Measurements from ENCODE around the gene GPR34. TPM values are rescaled to one million over a fixed set of nuclear protein-coding genes. Genes with fewer than 3 reads are reported as not detected.

GPR34 gene
- total and polyA plus RNA-seq, 2 of the 4 experiments (the other 2 are of a cell fraction): not detected

DNA sequence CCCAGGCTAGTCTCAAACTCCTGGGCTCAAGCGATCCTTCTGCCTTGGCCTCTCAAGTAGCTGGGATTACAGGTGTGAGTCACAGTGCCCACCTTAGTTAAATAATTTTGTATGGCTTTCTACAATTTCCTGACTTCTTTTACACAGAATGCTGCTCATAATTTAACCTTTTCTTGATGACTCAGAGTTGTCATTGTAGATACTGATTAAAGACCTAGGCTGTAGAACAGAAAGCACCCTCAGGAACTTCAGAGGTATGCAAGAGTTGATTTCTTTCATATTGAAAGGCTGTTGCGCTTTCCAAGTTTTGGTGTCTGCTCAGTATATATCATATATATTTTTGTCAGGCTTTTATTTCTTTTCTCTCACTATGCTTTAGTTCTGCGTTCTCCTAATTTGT is 21.1 kb upstream of the GPR34 start:
- H3K4me3 ChIP-seq (ENCODE audit: insufficient read depth, low read depth, low read length): no peak overlapping the region
- no peaks in the 10 kb centered on the region for H3K27me3 ChIP-seq (ENCODE audit: control insufficient read depth, insufficient read depth, low read length)
- peaks cover 2% of the 10 kb centered on the region; the same call in 1 of the 2 replicates for H3K9me1 ChIP-seq (ENCODE audit: insufficient read depth, low read length)
- no peak overlapping the region for H2AK9ac ChIP-seq (replicated peaks; ENCODE audit: low read depth, low read length, poor library complexity)
- intact Hi-C loops (cut with micrococcal nuclease) (no loop called here), in situ Hi-C loops (cut with MboI; ENCODE audit: low sequenced_read_pairs) (no loop called here), dilution Hi-C loops (cut with HindIII; ENCODE audit: low sequenced_read_pairs, unreplicated experiment) (no loop called here)
- H3K9ac ChIP-seq (ENCODE audit: low read depth, low read length): no peak overlapping the region
- no peak overlapping the region for H2AFZ ChIP-seq (replicated peaks; ENCODE audit: low read length, poor library complexity)
- no peak overlapping the region for H3K4ac ChIP-seq (ENCODE audit: low read depth, low read length)
- H3K4me1 ChIP-seq (ENCODE audit: control insufficient read depth, insufficient read depth, low read length): no peaks in the 10 kb centered on the region
- no peak overlapping the region for H3K56ac ChIP-seq (ENCODE audit: extremely low read depth, insufficient read depth, low read length)
- no peaks in the 10 kb centered on the region for H4K20me1 ChIP-seq (ENCODE audit: insufficient read depth, low read length)
- POLR2A ChIA-PET (ENCODE audit: unreplicated experiment): no interaction called here
- no peaks in the 10 kb centered on the region for H3K36me3 ChIP-seq (ENCODE audit: control insufficient read depth, insufficient read depth, low read length)
- no peaks in the 10 kb centered on the region for H3K79me1 ChIP-seq (ENCODE audit: low read depth in 1 of 2, low read length in 2 of 2)
- no TSS peak for BruUV-seq (replicated peaks)
- DNase-seq (no peak), ATAC-seq (ENCODE audit: low read depth) (no peak)
- no peak overlapping the region for H2BK15ac ChIP-seq (ENCODE audit: low read depth, low read length)
- no peak overlapping the region for H4K5ac ChIP-seq (ENCODE audit: low read depth, low read length)
- no peak overlapping the region for H3K4me2 ChIP-seq (ENCODE audit: low read depth, low read length)
- no peak overlapping the region for H2BK120ac ChIP-seq (ENCODE audit: low read depth, low read length)
- H3K18ac ChIP-seq (ENCODE audit: low read depth, low read length): no peak overlapping the region
- TF ChIP-seq CHD1 (IDR thresholded peaks at IDR 0.05; ENCODE audit: low read depth, low read length) (no peak), MXI1 (IDR thresholded peaks at IDR 0.05; ENCODE audit: borderline replicate concordance, low read depth, low read length) (no peak)
- H4K8ac ChIP-seq (ENCODE audit: low read depth in 2 of 2, low read length in 2 of 2): no peak overlapping the region
- no peak overlapping the region for H2AK5ac ChIP-seq (ENCODE audit: low read depth, low read length)
- CTCF ChIA-PET: no interaction called here
- no peaks in the 10 kb centered on the region for H3K9me3 ChIP-seq (ENCODE audit: control insufficient read depth, insufficient read depth, low read length)
- WGBS, 2 experiments (ENCODE audit: extremely low coverage in 2 of 2, insufficient read length in 1 of 2): no CpG with 5 or more reads among the region's 3 CpGs
- H3K27ac ChIP-seq (ENCODE audit: insufficient read depth, low read length): no peak overlapping the region
- H3K14ac ChIP-seq (replicated peaks; ENCODE audit: low read depth, low read length): no peak overlapping the region
- H2BK5ac ChIP-seq (ENCODE audit: low read depth, low read length, poor library complexity, severe bottlenecking): no peak overlapping the region
- H2BK20ac ChIP-seq (ENCODE audit: low read depth, low read length): no peak overlapping the region
- no peak overlapping the region for H3K23ac ChIP-seq (ENCODE audit: low read depth, low read length)
- no peak overlapping the region for H4K91ac ChIP-seq (ENCODE audit: insufficient read depth, low read depth, low read length)
